Lower leg skin (tissue), 3 donors: Measurements from ENCODE around the gene KIF1B.

Experiments used
- CTCF ChIP-seq, 3 donors: fragments of 450-650 bp; IDR thresholded peaks; one replicate each; pipeline ENCODE4 v1.5.1; 2016; ENCODE audit warnings: antibody characterized with exemption in 3 of 3, mild to moderate bottlenecking in 3 of 3, moderate library complexity in 2 of 3
- POLR2A ChIP-seq, 2 donors: fragments of 450-650 bp; IDR thresholded peaks; one replicate each; pipeline ENCODE4 v1.6.1; 2016 to 2017; ENCODE audit warnings: antibody characterized with exemption in 2 of 2, mild to moderate bottlenecking in 1 of 2, moderate library complexity in 1 of 2

GRCh38 chr1:10353282-10353681 is 142.9 kb downstream of the KIF1B start:
- TF ChIP-seq CTCF (IDR thresholded peaks at IDR 0.05) (no peak), POLR2A (IDR thresholded peaks at IDR 0.05) (no peak)
